ENCODE data around the gene PLA2G5.
"Not testable (repeated sequence)": the region's sequence is repeated elsewhere in the genome, so short reads cannot be mapped to it uniquely, and the experiment has no call there.

PLA2G5 gene, protein sequence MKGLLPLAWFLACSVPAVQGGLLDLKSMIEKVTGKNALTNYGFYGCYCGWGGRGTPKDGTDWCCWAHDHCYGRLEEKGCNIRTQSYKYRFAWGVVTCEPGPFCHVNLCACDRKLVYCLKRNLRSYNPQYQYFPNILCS

DNA sequence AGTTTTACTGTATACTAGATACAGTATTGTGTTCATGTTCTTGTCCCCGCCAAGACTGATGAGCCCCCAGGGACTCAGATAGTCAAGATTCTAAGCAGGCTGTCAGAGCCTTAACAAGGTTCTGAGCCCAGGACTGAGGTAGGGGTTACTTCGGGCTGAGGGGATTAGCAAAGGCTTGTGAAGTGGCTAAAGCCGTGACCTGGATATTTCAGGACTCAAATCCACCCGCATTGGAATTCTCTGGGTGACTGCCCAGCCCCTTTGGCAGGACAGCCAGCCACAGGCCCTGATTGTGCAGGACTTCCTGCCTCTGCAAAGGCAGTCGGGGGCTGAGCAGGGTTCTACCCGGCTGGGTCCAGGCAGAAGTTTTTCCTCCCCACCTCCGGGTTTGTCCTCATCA lies at the start of gene PLA2G5:
Gene PLA2G5, plus strand, starts transcription at position 321 of the 400 bp plus-strand sequence. CDS start 14,637 bp downstream, outside the sequence.
- Histone ChIP-seq H3K36me3 (ENCODE audit: control insufficient read depth, insufficient read depth, low read length) (no peaks in the 10 kb centered on the region), H3K4me3 (replicated peaks; ENCODE audit: low read depth, low read length) (no peak within 1 kb of the TSS), H3K27me3 (replicated peaks; ENCODE audit: control insufficient read depth, insufficient read depth, low read length) (no peaks in the 10 kb centered on the region)
- no peak for DNase-seq (ENCODE audit: extremely low read depth, insufficient read length)
- TF ChIP-seq, protein P1, sequence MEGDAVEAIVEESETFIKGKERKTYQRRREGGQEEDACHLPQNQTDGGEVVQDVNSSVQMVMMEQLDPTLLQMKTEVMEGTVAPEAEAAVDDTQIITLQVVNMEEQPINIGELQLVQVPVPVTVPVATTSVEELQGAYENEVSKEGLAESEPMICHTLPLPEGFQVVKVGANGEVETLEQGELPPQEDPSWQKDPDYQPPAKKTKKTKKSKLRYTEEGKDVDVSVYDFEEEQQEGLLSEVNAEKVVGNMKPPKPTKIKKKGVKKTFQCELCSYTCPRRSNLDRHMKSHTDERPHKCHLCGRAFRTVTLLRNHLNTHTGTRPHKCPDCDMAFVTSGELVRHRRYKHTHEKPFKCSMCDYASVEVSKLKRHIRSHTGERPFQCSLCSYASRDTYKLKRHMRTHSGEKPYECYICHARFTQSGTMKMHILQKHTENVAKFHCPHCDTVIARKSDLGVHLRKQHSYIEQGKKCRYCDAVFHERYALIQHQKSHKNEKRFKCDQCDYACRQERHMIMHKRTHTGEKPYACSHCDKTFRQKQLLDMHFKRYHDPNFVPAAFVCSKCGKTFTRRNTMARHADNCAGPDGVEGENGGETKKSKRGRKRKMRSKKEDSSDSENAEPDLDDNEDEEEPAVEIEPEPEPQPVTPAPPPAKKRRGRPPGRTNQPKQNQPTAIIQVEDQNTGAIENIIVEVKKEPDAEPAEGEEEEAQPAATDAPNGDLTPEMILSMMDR (IDR thresholded peaks at IDR 0.05; ENCODE audit: insufficient read depth, low read length, poor library complexity, severe bottlenecking) = no peak

DNA sequence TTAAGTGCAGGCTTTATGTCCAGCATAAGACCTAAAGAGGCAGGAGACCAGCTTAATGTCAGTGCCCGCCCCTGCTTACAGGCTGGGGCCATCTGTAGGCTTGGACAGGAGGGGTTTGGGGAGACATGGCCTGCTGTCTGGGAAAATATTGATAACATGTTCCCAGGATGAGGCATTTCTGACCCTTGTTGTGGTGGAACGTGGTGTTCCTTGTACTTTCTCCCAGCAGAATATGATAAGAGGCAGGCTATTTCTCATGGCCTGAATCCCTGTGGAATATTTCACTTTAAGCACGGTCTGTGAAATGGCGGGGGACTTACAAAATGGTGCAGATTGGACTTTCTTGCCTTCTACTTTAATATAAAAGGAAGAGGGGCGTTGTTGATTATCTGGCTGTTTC lies 41.9 kb upstream of the PLA2G5 start:
- H3K27me3 ChIP-seq (replicated peaks; ENCODE audit: control insufficient read depth, insufficient read depth, low read length) = no peaks in the 10 kb centered on the region
- H3K4me3 ChIP-seq (replicated peaks; ENCODE audit: low read depth, low read length) = no peak overlapping the region
- TF ChIP-seq, protein P1 (IDR thresholded peaks at IDR 0.05; ENCODE audit: insufficient read depth, low read length, poor library complexity, severe bottlenecking) = no peak
- no peaks in the 10 kb centered on the region for H3K36me3 ChIP-seq (ENCODE audit: control insufficient read depth, insufficient read depth, low read length)
- DNase-seq (ENCODE audit: extremely low read depth, insufficient read length) = no peak

DNA sequence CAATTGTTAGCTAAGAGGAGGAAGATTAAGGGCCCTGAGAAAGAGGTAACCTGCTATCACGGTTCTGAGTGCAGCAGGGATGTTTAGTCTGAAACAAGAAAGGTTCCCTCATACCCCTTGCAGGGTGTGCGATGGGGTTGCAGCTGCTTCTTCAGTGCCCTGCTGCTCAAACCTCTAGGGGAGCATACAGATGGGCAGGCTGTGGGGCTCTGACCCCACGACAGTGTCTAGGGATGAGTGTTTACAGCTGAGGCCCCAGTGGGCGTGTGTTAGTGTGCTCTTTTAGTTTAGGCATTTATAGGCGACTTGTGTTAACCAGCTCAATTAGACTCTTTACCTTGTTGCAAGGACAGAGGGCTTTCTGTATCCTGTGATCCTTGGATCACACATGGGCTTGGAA lies 41.3 kb upstream of the PLA2G5 start:
- Histone ChIP-seq H3K27me3 (replicated peaks; ENCODE audit: control insufficient read depth, insufficient read depth, low read length) (no peaks in the 10 kb centered on the region), H3K4me3 (replicated peaks; ENCODE audit: low read depth, low read length) (no peak overlapping the region), H3K36me3 (ENCODE audit: control insufficient read depth, insufficient read depth, low read length) (no peaks in the 10 kb centered on the region)
- TF ChIP-seq, protein P1 (IDR thresholded peaks at IDR 0.05; ENCODE audit: insufficient read depth, low read length, poor library complexity, severe bottlenecking) = no peak
- DNase-seq (ENCODE audit: extremely low read depth, insufficient read length) = no peak

DNA sequence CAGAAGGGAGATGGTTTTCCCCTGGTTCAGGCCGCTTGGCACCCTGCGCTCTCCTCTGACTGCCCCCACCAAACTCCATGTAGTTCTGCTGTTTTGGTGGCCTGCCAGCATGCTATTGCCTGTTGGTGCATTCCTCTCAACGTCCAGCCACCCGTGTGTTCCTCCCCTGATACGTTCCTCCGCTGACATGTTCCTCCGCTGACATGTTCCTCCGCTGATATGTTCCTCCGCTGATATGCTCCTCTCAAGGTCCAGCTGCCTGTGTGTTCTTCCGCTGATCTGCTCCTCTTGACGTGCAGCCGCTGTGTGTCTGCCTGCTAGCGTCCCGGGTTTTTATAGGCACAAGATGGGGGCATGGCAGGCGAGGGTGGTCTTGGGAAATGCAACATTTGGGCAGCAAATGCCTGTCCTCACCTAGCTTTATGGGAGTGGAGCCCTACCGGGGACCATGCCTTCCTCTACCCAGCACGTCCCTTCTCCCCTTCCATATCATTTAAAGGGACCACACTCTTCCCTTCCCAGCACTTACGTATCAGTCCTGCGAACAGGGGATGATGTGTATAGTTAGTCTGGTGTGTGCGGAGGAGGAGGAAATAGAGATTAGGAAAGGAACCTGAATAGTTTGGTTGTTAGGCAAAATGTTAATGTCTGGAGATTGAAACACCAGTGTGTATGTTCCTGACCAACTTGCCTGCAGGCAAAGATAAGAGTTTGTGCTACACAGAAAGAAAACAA lies 40.6 kb upstream of the PLA2G5 start:
- TF ChIP-seq, protein P1 (IDR thresholded peaks at IDR 0.05; ENCODE audit: insufficient read depth, low read length, poor library complexity, severe bottlenecking) = no peak
- Histone ChIP-seq H3K27me3 (replicated peaks; ENCODE audit: control insufficient read depth, insufficient read depth, low read length) (no peaks in the 10 kb centered on the region), H3K36me3 (ENCODE audit: control insufficient read depth, insufficient read depth, low read length) (no peaks in the 10 kb centered on the region), H3K4me3 (replicated peaks; ENCODE audit: low read depth, low read length) (no peak overlapping the region)
- no peak for DNase-seq (ENCODE audit: extremely low read depth, insufficient read length)

DNA sequence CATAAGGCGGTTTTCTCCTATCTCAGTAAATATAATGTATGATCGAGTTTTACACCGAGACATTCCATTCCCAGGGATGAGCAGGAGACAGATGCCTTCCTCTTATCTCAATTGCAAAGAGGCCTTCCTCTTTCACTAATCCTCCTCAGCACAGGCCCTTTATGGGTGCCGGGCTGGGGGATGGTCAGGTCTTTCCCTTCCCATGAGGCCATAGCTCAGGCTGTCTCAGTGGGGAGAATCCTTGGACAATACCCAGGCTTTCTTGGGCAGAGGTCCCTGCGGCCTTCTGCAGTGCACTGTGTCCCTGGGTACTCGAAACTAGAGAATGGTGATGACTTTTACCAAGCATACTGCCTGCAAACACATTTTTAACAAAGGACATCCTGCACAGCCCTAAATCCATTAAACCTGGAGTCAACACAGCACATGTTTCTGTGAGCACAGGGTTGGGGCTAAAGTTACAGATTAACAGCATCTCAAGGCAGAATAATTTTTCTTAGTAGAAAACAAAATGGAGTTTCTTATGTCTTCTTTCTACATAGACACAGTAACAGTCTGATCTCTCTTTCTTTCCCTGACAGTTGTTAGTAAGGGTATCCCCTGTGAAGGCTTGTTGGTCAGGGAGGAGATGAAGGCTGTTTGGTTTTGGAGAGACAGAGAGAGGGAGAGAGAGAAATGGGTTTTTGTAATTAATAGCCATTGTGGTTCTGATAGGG lies 39.4 kb upstream of the PLA2G5 start:
- not testable (repeated sequence) for H3K4me3 ChIP-seq (replicated peaks; ENCODE audit: low read depth, low read length); H3K36me3 ChIP-seq (ENCODE audit: control insufficient read depth, insufficient read depth, low read length); H3K27me3 ChIP-seq (replicated peaks; ENCODE audit: control insufficient read depth, insufficient read depth, low read length); DNase-seq (ENCODE audit: extremely low read depth, insufficient read length)

DNA sequence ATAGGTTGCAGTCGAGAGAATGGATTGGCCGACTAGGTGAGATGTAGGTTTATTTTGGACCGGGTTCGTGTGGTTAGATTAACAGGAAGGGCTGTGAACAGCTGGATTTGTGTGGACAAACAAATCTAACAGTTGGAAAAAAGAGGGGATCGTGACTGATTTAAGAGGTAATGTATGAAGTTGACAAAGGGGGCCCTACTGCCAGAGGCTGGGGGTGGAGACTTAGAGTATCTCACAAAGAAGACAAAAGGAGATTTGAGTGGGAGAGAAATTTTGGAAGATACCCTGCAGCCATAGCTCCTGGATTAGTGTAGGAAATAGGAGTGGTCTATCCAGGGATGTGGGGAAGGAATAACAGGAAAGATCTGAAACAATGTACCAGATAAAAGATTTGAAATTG lies 38.8 kb upstream of the PLA2G5 start:
- Histone ChIP-seq H3K36me3 (ENCODE audit: control insufficient read depth, insufficient read depth, low read length) (no peaks in the 10 kb centered on the region), H3K27me3 (replicated peaks; ENCODE audit: control insufficient read depth, insufficient read depth, low read length) (no peaks in the 10 kb centered on the region), H3K4me3 (replicated peaks; ENCODE audit: low read depth, low read length) (no peak overlapping the region)
- TF ChIP-seq, protein P1 (IDR thresholded peaks at IDR 0.05; ENCODE audit: insufficient read depth, low read length, poor library complexity, severe bottlenecking) = no peak
- DNase-seq (ENCODE audit: extremely low read depth, insufficient read length) = no peak

All from GM06990 (cell line).